GDM1 (cell line): ENCODE results near the gene KCNK6.
"Not testable (repeated sequence)": the region's sequence is repeated elsewhere in the genome, so short reads cannot be mapped to it uniquely, and the experiment has no call there.

Experiments
- DNase-seq: peaks from one replicate; lab custom pipeline; 2025; lab: John Stamatoyannopoulos, UW

The KCNK6 gene

DNA sequence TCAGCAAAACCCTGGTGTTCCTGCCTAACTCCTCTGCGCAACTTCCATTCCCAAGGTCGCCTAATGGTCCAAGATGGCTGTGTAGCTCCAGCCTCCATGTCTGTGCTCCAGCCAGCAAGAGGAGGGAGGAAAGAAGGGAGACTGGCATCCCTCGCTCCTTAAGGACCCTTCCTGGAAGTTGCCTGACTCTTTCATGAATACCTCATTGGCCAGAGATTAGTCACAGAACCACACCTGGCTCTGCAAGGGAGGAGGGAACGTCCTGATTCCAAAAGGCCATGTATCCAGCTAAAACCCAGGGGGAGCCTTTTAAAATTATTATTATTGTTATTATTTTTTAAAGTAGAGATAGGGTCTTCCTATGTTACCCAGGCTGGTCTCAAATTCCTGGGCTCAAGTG lies 4.8 kb downstream of the KCNK6 start:
- DNase-seq: no peak

- DNase-seq: no peak
These were observed 6.9 kb downstream of the KCNK6 start for GRCh38 chr19:38326591-38326990.

DNA sequence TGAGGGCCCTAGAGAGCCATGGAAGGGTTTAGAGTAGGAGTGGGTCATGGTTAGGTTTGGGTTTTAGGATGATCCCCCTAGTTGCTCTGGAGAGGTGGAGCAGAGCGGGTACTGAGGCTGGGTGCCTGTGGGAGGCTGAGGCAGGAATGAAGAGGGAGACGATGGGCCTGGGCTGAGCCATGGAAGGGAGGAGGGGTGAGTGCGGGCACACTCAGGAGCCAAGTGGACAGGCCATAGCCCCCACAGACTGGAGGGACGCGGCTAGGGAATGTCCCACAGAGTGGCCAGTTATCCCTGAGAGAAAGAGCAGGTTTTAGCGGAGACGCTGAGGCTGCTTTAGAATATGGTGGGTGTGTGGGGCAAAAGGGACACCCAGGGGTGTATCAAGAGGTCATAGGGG lies 10.0 kb downstream of the KCNK6 start:
- no peak for DNase-seq

DNA sequence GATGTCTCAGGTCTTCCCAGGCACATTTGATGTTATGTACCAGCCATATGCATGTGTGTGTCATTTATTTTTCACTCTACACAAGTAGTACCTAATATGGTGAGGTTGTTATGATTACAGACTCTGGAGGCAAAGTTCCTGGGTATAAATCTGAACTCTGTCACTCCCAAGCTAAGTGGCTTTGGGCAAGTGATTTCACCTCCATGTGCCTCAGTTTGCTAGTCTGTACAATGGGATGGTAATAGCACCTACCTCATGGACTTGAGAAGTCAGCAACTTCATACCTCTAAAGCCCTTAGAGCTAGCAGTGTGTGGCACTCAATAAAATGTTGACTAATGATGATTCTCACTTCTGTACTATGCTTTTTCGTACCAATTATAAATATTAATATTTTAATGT lies 12.1 kb downstream of the KCNK6 start:
- no peak for DNase-seq

GRCh38 chr19:38333245-38333644 lies 13.6 kb downstream of the KCNK6 start:
- DNase-seq: no peak

- peak; percentile 90 for DNase-seq
These were observed 16.4 kb downstream of the KCNK6 start for GRCh38 chr19:38335949-38336637.

DNA sequence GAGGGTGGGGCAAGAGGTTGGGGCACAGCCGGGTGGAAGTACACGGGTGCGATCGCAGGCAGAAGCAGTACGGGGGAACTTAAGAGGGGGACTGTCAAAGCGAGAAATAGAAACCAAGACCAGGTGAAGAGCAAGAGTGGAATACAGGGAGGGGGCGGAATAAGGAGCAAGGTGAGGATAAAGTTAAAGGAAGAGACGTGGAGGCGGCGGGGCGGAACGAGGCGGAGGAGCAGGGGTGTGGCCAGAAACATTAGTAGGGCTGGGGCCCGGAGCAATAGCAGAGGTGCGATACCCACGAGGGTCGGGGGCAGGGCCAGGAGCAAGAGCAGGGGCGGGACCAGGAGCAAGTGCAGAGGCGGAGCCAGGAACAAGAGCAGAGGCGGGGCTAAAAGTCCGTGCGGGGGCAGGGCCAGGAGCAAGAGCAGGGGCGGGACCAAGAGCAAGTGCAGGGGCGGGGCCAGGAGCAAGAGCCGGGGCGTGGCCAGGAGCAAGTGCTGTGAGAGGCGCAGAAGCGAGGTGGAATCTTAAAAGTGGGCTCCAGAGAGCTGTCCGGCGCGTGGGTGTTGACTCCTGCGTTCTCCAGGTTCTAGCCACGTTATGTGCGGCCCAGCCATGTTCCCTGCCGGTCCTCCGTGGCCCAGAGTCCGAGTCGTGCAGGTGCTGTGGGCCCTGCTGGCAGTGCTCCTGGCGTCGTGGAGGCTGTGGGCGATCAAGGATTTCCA lies 17.2 kb downstream of the KCNK6 start:
- peak; percentile 93 for DNase-seq

- DNase-seq: no peak
These were observed 17.7 kb downstream of the KCNK6 start for GRCh38 chr19:38337360-38337653.

- DNase-seq: not testable (repeated sequence)
These were observed 19.4 kb downstream of the KCNK6 start for GRCh38 chr19:38339011-38339410.

- DNase-seq: no peak
These were observed 21.3 kb downstream of the KCNK6 start for GRCh38 chr19:38340927-38341326.

DNA sequence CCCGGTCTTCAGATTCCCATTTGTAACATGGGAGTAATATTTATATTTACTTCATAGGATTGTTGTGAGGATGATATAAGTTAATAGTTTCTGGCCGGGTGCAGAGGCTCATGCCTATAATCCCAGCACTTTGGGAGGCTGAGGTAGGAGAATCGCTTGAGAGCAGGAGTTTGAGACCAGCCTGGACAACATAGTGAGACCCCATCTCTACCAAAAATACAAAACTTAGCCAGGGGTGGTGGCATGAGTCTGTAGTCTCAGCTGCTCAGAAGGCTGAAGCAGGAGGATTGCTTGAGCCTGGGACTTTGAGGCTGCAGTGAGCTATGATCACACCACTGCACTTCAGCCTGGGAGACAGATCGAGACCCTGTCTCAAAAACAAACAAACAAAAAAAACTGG lies 27.2 kb downstream of the KCNK6 start:
- no peak for DNase-seq

GRCh38 chr19:38350883-38351282 lies 31.2 kb downstream of the KCNK6 start:
- no peak for DNase-seq

DNA sequence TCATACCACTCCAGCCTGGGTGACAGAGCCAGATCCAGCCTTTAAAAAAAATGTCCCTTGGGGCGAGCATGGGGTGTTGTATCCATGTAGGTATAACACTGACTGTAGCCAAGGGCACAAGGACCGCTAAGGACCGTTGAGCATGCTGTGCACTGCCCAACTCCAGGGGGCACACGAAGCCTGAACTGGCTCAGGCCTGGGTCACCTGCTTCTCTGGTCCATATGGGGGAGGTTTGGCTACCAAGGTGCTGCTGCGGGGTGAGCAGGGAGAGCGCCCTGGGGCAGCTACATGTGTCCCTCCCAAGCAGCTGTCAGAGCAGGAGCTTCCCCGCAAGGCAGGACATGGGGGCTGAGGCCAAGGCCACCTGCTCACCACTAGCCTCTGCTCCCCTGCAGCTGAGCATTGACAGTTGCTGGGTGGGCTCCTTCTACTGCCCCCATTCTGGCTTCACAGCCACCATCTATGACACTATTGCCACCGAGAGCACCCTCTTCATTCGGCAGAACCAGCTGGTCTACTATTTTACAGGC lies 32.3 kb downstream of the KCNK6 start:
- DNase-seq: no peak

DNA sequence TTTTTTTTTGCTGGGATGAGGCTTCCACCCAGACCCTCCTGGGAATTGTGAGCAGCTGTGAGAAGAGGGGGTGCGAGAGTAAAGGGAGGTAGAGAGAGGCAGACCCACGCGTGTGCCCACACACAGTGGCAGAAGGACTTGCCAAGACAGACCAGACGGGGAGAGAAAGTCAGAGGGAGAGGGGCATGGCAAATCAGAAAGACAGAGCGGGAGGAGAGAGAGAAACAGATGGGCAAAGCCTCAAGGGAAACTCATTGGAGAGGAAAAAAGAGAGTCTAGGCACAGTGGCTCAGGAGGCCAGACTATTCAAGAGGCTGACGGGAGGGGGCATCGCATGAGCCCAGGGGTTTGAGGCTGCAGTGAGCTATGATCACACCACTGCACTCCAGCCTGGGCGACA lies 33.0 kb downstream of the KCNK6 start:
- DNase-seq: no peak

- no peak for DNase-seq
These were observed 36.4 kb downstream of the KCNK6 start for GRCh38 chr19:38355728-38356725.

GRCh38 chr19:38358071-38358470 lies 38.4 kb downstream of the KCNK6 start:
- no peak for DNase-seq

GRCh38 chr19:38359242-38360021 lies 39.8 kb downstream of the KCNK6 start:
- no peak for DNase-seq

DNA sequence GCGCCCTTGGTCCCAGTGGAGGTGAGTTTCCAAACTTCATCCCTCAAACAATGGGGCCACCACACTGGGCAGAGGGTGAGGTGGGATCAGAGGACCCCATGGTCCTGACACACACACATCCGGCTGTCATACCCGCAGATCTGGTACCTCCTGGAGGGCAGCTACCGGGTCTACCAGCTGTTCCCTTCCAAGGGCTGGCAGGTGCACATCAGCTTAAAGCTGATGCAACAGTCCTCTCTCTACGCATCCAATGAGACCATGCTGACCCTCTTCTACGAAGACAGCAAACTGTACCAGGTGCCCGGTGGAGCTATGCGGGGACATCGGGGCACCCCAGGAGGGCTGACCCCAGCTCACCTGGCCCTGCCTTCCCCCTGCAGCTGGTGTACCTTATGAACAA lies 40.7 kb downstream of the KCNK6 start:
- DNase-seq: no peak

- DNase-seq: no peak
These were observed 41.4 kb downstream of the KCNK6 start for GRCh38 chr19:38360839-38361631.

DNA sequence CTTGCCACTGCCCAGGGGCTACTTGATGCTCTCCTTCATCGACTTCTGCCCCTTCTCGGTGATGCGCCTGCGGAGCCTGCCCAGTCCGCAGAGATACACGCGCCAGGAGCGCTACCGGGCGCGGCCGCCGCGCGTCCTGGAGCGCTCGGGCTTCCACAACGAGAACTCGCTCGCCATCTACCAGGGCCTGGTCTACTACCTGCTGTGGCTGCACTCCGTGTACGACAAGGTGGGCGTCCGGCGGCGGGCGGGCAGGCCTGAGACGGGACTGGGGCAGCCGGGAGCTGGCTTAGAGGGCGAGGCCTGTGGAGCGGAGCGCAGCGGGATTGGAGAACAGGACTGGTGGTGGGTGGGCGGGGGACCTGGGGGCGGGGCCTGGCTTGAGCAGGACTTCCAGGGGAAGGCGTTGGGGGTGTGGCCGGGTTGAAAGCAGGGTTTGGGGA lies 42.0 kb downstream of the KCNK6 start:
- DNase-seq: peak; percentile 78
